Heart right ventricle (tissue), 16 donors: ENCODE measurements around the gene CWC27. TPM values are rescaled to one million over a fixed set of nuclear protein-coding genes. Genes with fewer than 3 reads are reported as not detected.

Experiments used
- ATAC-seq, 8 donors: fragments of 200-7000 bp; cut with Tn5 transposase; one replicate each; pipeline ENCODE4 v1.9.1; 2020; ENCODE audit warnings: mild to moderate bottlenecking in 8 of 8, moderate library complexity in 8 of 8, moderate number of reproducible peaks in 1 of 8
- DNase-seq, 2 donors: peaks; one replicate each; pipeline ENCODE4 v3.0.0-alpha.2; 2020
- H3K27ac ChIP-seq, 10 donors: fragments of 200-600 bp; sonication (generic) in 2 of 10; one replicate each; pipeline versions ENCODE4 v1.5.0 to v1.8.0; 2020 to 2022; ENCODE audit warnings: mild to moderate bottlenecking in 3 of 10
- H3K27me3 ChIP-seq, 7 donors: fragments of 200-600 bp; one replicate each; pipeline ENCODE4 v1.8.0; 2021 to 2022; ENCODE audit warnings: mild to moderate bottlenecking in 2 of 7
- H3K36me3 ChIP-seq, 9 donors: fragments of 200-600 bp; sonication (generic) in 1 of 9; one replicate each; pipeline versions ENCODE4 v1.5.0 to v1.8.0; 2020 to 2022; ENCODE audit warnings: mild to moderate bottlenecking in 2 of 9
- H3K4me1 ChIP-seq, 9 donors: fragments of 200-600 bp; sonication (generic) in 1 of 9; one replicate each; pipeline versions ENCODE4 v1.5.0 to v1.8.0; 2020 to 2022; ENCODE audit warnings: mild to moderate bottlenecking in 4 of 9
- H3K4me3 ChIP-seq, 10 donors: fragments of 200-600 bp; sonication (generic) in 2 of 10; one replicate each; pipeline versions ENCODE4 v1.5.0 to v1.8.0; 2020 to 2022; ENCODE audit warnings: mild to moderate bottlenecking in 7 of 10, moderate library complexity in 2 of 10
- H3K9me3 ChIP-seq, 11 donors: fragments of 200-600 bp in 10 of 11; sonication (generic) in 2 of 11; one replicate each; pipeline versions ENCODE4 v1.5.0 to v1.8.0; 2013 to 2022; ENCODE audit warnings: mild to moderate bottlenecking in 2 of 11, control low read depth in 1 of 11, moderate library complexity in 1 of 11
- WGBS, 2 donors: extraction: QIAGEN DNeasy Blood & Tissue Kit; methylation state at CpG; one replicate each; pipeline ENCODE4 v1.1.7; 2013; ENCODE audit warnings: inconsistent platforms in 1 of 2; 5-methylcytosine and 5-hydroxymethylcytosine counted together
- intact Hi-C, 10 donors: fragments of 100-400 bp; cut with DNase I; formaldehyde crosslinking; loops; one replicate each; pipeline versions ENCODE4 v1.11.1 to v1.14.2; 2022
- polyA plus RNA-seq, 2 donors: library from polyadenylated mRNA; stranded (reverse); fragments of 200-250 nt; gene quantifications; one replicate each; pipeline ENCODE4 v1.2.3, GENCODE V29; 2013
- total RNA-seq, 10 donors: library from RNA; stranded (reverse); fragmentation: NEBNext Ultra II Directional in 3 of 10; extraction: Animal tissue kit (Norgen Biotek cat#: 25700) in 3 of 10; gene quantifications; one replicate each; pipeline versions ENCODE4 v1.2.1 to v1.2.4, GENCODE V29; 2021 to 2023
- TF ChIP-seq, protein P1 (sequence below), 9 donors: fragments of 200-600 bp; sonication (generic) in 2 of 9; IDR thresholded peaks; one replicate each; pipeline versions ENCODE4 v1.5.0 to v1.8.0; 2021 to 2022; ENCODE audit warnings: antibody characterized with exemption in 9 of 9, mild to moderate bottlenecking in 5 of 9, moderate library complexity in 1 of 9
- donor health status: Arrhythmogenic right ventricular cardiomyopathy.
- donor health status: ischemic (EF 13 %, LVEDD 7.1; RV severe dilation, severe dysfunction).
- donor health status: healthy with polysubstance abuse.
- donor health status: DM: no; HTN: yes; CAD: no.
- donor health status: DM: no; HTN: no; CAD: no.
- donor health status: ischemic (EF 25% LVEDD 6.9; RV normal size, moderate dysfunction).
- donor health status: ischemic (EF 25% LVEDD 5.7; RV mildly dilated, moderate dysfunction).
- donor health status: healthy.
- donor health status: DM: yes; HTN: yes; CAD: no.
- donor health status: Ischemic cardiomyopathy.
- donor health status: ischemic (EF 35%, LVEDD 5.7; RV mildly dilated, moderate dysfunction).
- donor health status: nonischemic (EF 11% LVEDD 7.7; RV severe dilation, severe dysfunction).
- donor health status: DM: yes; HTN: yes; CAD: no.
- donor health status: PGD.
- donor health status: ischemic (EF 29% LVEDD 5.4; RV normal size, mild dysfunction).
- donor health status: nonischemic (EF 23%, LVEDD 6.1; RV moderate dilation, normal function).

CWC27 gene
- total and polyA plus RNA-seq, 12 donors, result 18.7 to 32.1 (median 23.5) TPM

GRCh38 chr5:64854855-64855254, 86.1 kb downstream of the CWC27 start:
- TF ChIP-seq, protein P1, sequence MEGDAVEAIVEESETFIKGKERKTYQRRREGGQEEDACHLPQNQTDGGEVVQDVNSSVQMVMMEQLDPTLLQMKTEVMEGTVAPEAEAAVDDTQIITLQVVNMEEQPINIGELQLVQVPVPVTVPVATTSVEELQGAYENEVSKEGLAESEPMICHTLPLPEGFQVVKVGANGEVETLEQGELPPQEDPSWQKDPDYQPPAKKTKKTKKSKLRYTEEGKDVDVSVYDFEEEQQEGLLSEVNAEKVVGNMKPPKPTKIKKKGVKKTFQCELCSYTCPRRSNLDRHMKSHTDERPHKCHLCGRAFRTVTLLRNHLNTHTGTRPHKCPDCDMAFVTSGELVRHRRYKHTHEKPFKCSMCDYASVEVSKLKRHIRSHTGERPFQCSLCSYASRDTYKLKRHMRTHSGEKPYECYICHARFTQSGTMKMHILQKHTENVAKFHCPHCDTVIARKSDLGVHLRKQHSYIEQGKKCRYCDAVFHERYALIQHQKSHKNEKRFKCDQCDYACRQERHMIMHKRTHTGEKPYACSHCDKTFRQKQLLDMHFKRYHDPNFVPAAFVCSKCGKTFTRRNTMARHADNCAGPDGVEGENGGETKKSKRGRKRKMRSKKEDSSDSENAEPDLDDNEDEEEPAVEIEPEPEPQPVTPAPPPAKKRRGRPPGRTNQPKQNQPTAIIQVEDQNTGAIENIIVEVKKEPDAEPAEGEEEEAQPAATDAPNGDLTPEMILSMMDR (IDR thresholded peaks at IDR 0.05), result no peak
- DNase-seq, result no peak
- Histone ChIP-seq H3K4me3 (no peak overlapping the region), H3K4me1 (peaks cover 0 to 11% (median 0%) of the 10 kb centered on the region in 9 donors), H3K27ac (no peak overlapping the region), H3K36me3 (peaks cover 0 to 5% (median 0%) of the 10 kb centered on the region in 9 donors), H3K27me3 (no peaks in the 10 kb centered on the region), H3K9me3 (no peaks in the 10 kb centered on the region)
- intact Hi-C loops, result no loop called here
- WGBS, 2 donors, result 88 to 92% methylated on average over 1 of the region's 1 CpG
- no peak for ATAC-seq

DNA sequence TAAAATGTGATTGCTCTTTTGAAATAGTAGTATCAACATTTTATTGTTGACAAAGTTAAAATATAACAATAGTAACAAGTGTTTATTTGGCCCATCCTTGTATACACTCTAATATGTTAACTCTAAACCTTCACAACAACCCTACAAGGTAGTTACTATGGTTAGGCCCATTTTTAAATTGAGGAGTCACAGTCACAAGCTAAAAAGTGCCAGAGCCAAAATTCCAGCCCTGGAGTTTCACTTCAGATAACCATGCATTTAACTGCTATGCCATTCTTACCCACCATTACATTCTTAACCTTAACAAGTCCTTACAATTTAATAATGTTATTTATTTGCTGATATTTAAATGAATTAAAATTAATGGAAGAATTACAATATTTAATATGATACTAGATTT, 91.2 kb downstream of the CWC27 start:
- no peaks in the 10 kb centered on the region for H3K27me3 ChIP-seq
- ATAC-seq (peak in 5 of 8 donors; percentile 54 to 81 (median 69)), DNase-seq (no peak)
- peaks cover 0 to 11% (median 0%) of the 10 kb centered on the region in 9 donors for H3K4me1 ChIP-seq
- no peaks in the 10 kb centered on the region for H3K9me3 ChIP-seq
- TF ChIP-seq, protein P1 (IDR thresholded peaks at IDR 0.05), result no peak
- no peaks in the 10 kb centered on the region for H3K36me3 ChIP-seq
- H3K4me3 ChIP-seq, result no peak overlapping the region
- H3K27ac ChIP-seq, result peak overlapping the region in 5 of 10 donors; percentile 5 to 49 (median 46)
- intact Hi-C loops, result no loop called here

- Histone ChIP-seq H3K4me1 (peaks cover 0 to 11% (median 0%) of the 10 kb centered on the region in 9 donors), H3K4me3 (no peak overlapping the region), H3K36me3 (no peaks in the 10 kb centered on the region), H3K27ac (no peak overlapping the region), H3K9me3 (no peaks in the 10 kb centered on the region), H3K27me3 (no peaks in the 10 kb centered on the region)
- TF ChIP-seq, protein P1 (IDR thresholded peaks at IDR 0.05), result no peak
- DNase-seq, result no peak
- ATAC-seq, result no peak
- intact Hi-C loops, result no loop called here
Measured at GRCh38 chr5:64861281-64861680, 92.6 kb downstream of the CWC27 start.

GRCh38 chr5:64864171-64864570, 95.4 kb downstream of the CWC27 start:
- Histone ChIP-seq H3K4me3 (no peak overlapping the region), H3K27me3 (no peaks in the 10 kb centered on the region), H3K4me1 (peaks cover 0 to 11% (median 0%) of the 10 kb centered on the region in 9 donors), H3K36me3 (no peaks in the 10 kb centered on the region), H3K9me3 (no peaks in the 10 kb centered on the region), H3K27ac (no peak overlapping the region)
- TF ChIP-seq, protein P1 (IDR thresholded peaks at IDR 0.05), result no peak
- 92 to 96% methylated on average over 2 of the region's 2 CpGs for WGBS, 2 donors
- ATAC-seq, result no peak
- DNase-seq, result no peak
- intact Hi-C loops, result no loop called here
